SK-N-SH (cell line): ENCODE data around the gene ASCC3. TPM values are rescaled to one million over a fixed set of nuclear protein-coding genes. Genes with fewer than 3 reads are reported as not detected.
A peak's percentile ranks its signal among the peaks of the same experiment; 100 is the strongest.

ENCODE experiments used
- CTCF ChIA-PET: fragments of 300-600, 350-600 bp; formaldehyde crosslinking; extraction: SDS; loops from one replicate; lab custom pipeline; 2021; lab: Yijun Ruan, JAX
- POLR2A ChIA-PET: fragments of 350-600 bp; sonication (Branson Sonifier 250); formaldehyde crosslinking; extraction: SDS; loops from one replicate; lab custom pipeline; 2020; ENCODE audit warnings: antibody characterized with exemption, inconsistent platforms; lab: Yijun Ruan, JAX
- DNase-seq: peaks from one replicate; pipeline ENCODE4 v3.0.0; 2012
- H2AFZ ChIP-seq: fragments of 200-600 bp; sonication (generic); 2 replicates; pipeline ENCODE4 v1.8.1; 2016; ENCODE audit warnings: antibody characterized with exemption, mild to moderate bottlenecking, low read depth
- H3F3A ChIP-seq: fragments of 200-600 bp; sonication (generic); replicated peaks from 2 replicates; pipeline ENCODE3; 2016; ENCODE audit warnings: antibody characterized with exemption, mild to moderate bottlenecking; ENCODE audit not compliant: insufficient read depth
- H3K27ac ChIP-seq, 2 experiments: fragments of 200-500 bp in 1 of 2; fragments of 200-600 bp in 1 of 2; sonication (Bioruptor generic) in 1 of 2; sonication (generic), shearing (Covaris generic) in 1 of 2; 2 replicates each; pipeline versions ENCODE4 v1.5.1 to v1.6.1; 2014 to 2016; ENCODE audit warnings: low read depth in 2 of 2, inconsistent platforms in 1 of 2, low read length in 1 of 2, mild to moderate bottlenecking in 1 of 2, mixed read lengths in 1 of 2
- H3K27me3 ChIP-seq: fragments of 200-600 bp; sonication (generic), shearing (Covaris generic); 2 replicates; pipeline ENCODE4 v1.6.1; 2016; ENCODE audit warnings: mixed run types; ENCODE audit not compliant: insufficient read depth
- H3K36me3 ChIP-seq, 2 experiments: fragments of 200-500 bp in 1 of 2; fragments of 200-600 bp in 1 of 2; sonication (Bioruptor generic) in 1 of 2; sonication (generic) in 1 of 2; replicated peaks in 1 of 2; 2 replicates each; pipeline versions ENCODE3 to v1.5.1; 2014 to 2016; ENCODE audit warnings: low read length in 1 of 2, mild to moderate bottlenecking in 1 of 2; ENCODE audit not compliant: insufficient read depth in 2 of 2, control insufficient read depth in 1 of 2
- H3K4me1 ChIP-seq, 2 experiments: fragments of 200-500 bp in 1 of 2; fragments of 200-600 bp in 1 of 2; sonication (Bioruptor generic) in 1 of 2; sonication (generic), shearing (Covaris generic) in 1 of 2; 2 replicates each; pipeline versions ENCODE4 v1.5.1 to v1.6.1; 2014 to 2016; ENCODE audit warnings: low read depth in 1 of 2, low read length in 1 of 2, mixed run types in 1 of 2; ENCODE audit not compliant: insufficient read depth in 2 of 2, control insufficient read depth in 1 of 2
- H3K4me2 ChIP-seq: fragments of 200-600 bp; sonication (generic), shearing (Covaris generic); 2 replicates; pipeline ENCODE4 v1.6.1; 2017; ENCODE audit warnings: mixed run types
- H3K4me3 ChIP-seq, 2 experiments: fragments of 200-500 bp in 1 of 2; fragments of 200-600 bp in 1 of 2; sonication (Bioruptor generic) in 1 of 2; sonication (generic), shearing (Covaris generic) in 1 of 2; 2 replicates each; pipeline versions ENCODE4 v1.5.1 to v1.8.1; 2014 to 2016; ENCODE audit warnings: low read depth in 2 of 2, inconsistent platforms in 1 of 2, low read length in 1 of 2, mild to moderate bottlenecking in 1 of 2, mixed read lengths in 1 of 2, moderate library complexity in 1 of 2
- H3K79me2 ChIP-seq: fragments of 200-600 bp; sonication (generic); 2 replicates; pipeline ENCODE4 v1.8.1; 2017; ENCODE audit warnings: mild to moderate bottlenecking; ENCODE audit not compliant: insufficient read depth
- H3K9ac ChIP-seq: fragments of 200-600 bp; sonication (generic); 2 replicates; pipeline ENCODE4 v1.6.1; 2017; ENCODE audit warnings: mixed run types
- H3K9me2 ChIP-seq: fragments of 200-600 bp; sonication (generic); 2 replicates; pipeline ENCODE4 v1.6.1; 2017; ENCODE audit warnings: mixed run types
- H3K9me3 ChIP-seq: fragments of 200-600 bp; sonication (generic); 2 replicates; pipeline ENCODE4 v1.6.1; 2017; ENCODE audit warnings: mixed run types, mild to moderate bottlenecking, moderate library complexity
- H4K20me1 ChIP-seq: fragments of 200-600 bp; sonication (generic); 2 replicates; pipeline ENCODE4 v1.6.1; 2017; ENCODE audit warnings: mild to moderate bottlenecking, mixed run types; ENCODE audit not compliant: insufficient read depth
- EZH2phosphoT487 ChIP-seq: fragments of 200-600 bp; sonication (generic); IDR thresholded peaks from 2 replicates; pipeline ENCODE4 v1.6.1; 2017; ENCODE audit warnings: low read depth, mixed run types, mild to moderate bottlenecking, antibody characterized with exemption, moderate library complexity, borderline replicate concordance
- FOSL2 ChIP-seq: IDR thresholded peaks from 2 replicates; pipeline ENCODE4 v1.4.0; 2012; ENCODE audit warnings: low read depth, mild to moderate bottlenecking, moderate library complexity, borderline replicate concordance
- GABPA ChIP-seq: IDR thresholded peaks from 2 replicates; pipeline ENCODE4 v1.4.0; 2012; ENCODE audit warnings: low read depth, mild to moderate bottlenecking
- GATA2 ChIP-seq: sonication (generic); formaldehyde crosslinking; IDR thresholded peaks from 2 replicates; pipeline ENCODE4 v1.5.0; 2020; ENCODE audit warnings: mild to moderate bottlenecking, missing genetic modification reagents
- JUND ChIP-seq: IDR thresholded peaks from 2 replicates; pipeline ENCODE4 v1.4.0; 2012
- MEF2A ChIP-seq: IDR thresholded peaks from 2 replicates; pipeline ENCODE4 v1.4.0; 2012; ENCODE audit warnings: low read depth, borderline replicate concordance
- MXI1 ChIP-seq: IDR thresholded peaks from 2 replicates; pipeline ENCODE4 v1.6.1; 2012; ENCODE audit warnings: mild to moderate bottlenecking, low read depth, low read length, improper control_type of control experiment
- POLR2AphosphoS5 ChIP-seq: IDR thresholded peaks from 2 replicates; pipeline ENCODE4 v1.6.1; 2012; ENCODE audit warnings: low read depth, low read length
- RAD21 ChIP-seq: IDR thresholded peaks from 2 replicates; pipeline ENCODE4 v1.6.1; 2012; ENCODE audit warnings: mild to moderate bottlenecking, low read length
- TAF1 ChIP-seq: IDR thresholded peaks from 2 replicates; pipeline ENCODE4 v1.6.1; 2012; ENCODE audit warnings: low read depth, mild to moderate bottlenecking, low read length, moderate library complexity, borderline replicate concordance
- WGBS: methylation state at CpG from one replicate; pipeline ENCODE4 v1.1.6; 2017; ENCODE audit warnings: low lambda C conversion rate; 5-methylcytosine and 5-hydroxymethylcytosine counted together
- polyA plus RNA-seq, 3 experiments: library from polyadenylated mRNA; depleted of rRNA; stranded (reverse); fragments of >200 nt; gene quantifications; 2 replicates each; pipeline ENCODE4 v1.2.3, GENCODE V29; 2012
- TF ChIP-seq, protein P1 (sequence below): fragments of 200-600 bp; sonication (generic); IDR thresholded peaks from 2 replicates; pipeline ENCODE4 v1.6.1; 2017; ENCODE audit warnings: antibody characterized with exemption, mild to moderate bottlenecking, moderate library complexity
- TF ChIP-seq, protein P2 (sequence below): IDR thresholded peaks from 2 replicates; pipeline ENCODE4 v1.6.1; 2012; ENCODE audit warnings: mild to moderate bottlenecking, low read depth, low read length, moderate library complexity
- TF ChIP-seq, protein P3 (sequence below): IDR thresholded peaks from 2 replicates; pipeline ENCODE4 v1.4.0; 2012; ENCODE audit warnings: low read depth, borderline replicate concordance
- TF ChIP-seq, protein P4 (sequence below): fragments of 150-350 bp; IDR thresholded peaks from 2 replicates; pipeline ENCODE4 v1.6.1; 2016; ENCODE audit warnings: mild to moderate bottlenecking, low read depth, low read length
- TF ChIP-seq, protein P5 (sequence below): IDR thresholded peaks from 2 replicates; pipeline ENCODE4; 2012

Gene ASCC3
- polyA plus RNA-seq, 1 of the 3 experiments (the other 2 are of a cell fraction): 17.9 TPM

DNA sequence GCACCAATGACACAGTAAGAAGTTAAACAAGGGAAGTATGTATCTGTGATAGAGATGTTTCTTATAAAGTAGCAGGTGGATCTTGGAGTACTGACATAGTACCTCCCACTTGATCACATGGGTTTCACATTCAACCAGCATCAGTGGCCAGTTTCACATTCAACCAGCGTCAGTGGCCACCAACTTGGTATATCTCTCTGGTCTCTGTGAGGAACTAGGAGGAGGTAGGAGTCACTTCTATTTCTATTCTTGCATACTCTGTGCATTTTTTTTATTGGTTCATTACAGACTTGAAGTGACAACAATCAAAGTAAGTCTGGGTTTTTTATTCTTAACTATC is 216.1 kb downstream of the ASCC3 start:
- Histone ChIP-seq H3K9me2 (no peaks in the 10 kb centered on the region), H2AFZ (no peak overlapping the region), H3K79me2 (no peaks in the 10 kb centered on the region), H3K27me3 (no peaks in the 10 kb centered on the region), H4K20me1 (no peaks in the 10 kb centered on the region), H3K9me3 (no peaks in the 10 kb centered on the region), H3K27ac (0 out of 4 replicates have a peak overlapping the region, but pooled peaks of 1 of the 2 experiments have one; percentile 5), H3K4me3 (no peak overlapping the region), H3F3A (peaks cover 8% of the 10 kb centered on the region), H3K36me3 (peaks cover 3 to 7% of the 10 kb centered on the region in 2 experiments), H3K4me1 (peaks cover 0 to 12% of the 10 kb centered on the region in 2 experiments; a peak in 1 of 4 replicates), H3K4me2 (no peak overlapping the region), H3K9ac (no peak overlapping the region)
- CTCF ChIA-PET: interaction anchor here (0.8 to 2.2 kb wide), 14 partner anchors 13 to 663 kb away, joined by 3 to 22 read pairs (median 6); no protein-coding TSS in a partner anchor
- WGBS: 5% methylated on average over 1 of the region's 1 CpG
- POLR2A ChIA-PET: no interaction called here
- TF ChIP-seq, protein P1, sequence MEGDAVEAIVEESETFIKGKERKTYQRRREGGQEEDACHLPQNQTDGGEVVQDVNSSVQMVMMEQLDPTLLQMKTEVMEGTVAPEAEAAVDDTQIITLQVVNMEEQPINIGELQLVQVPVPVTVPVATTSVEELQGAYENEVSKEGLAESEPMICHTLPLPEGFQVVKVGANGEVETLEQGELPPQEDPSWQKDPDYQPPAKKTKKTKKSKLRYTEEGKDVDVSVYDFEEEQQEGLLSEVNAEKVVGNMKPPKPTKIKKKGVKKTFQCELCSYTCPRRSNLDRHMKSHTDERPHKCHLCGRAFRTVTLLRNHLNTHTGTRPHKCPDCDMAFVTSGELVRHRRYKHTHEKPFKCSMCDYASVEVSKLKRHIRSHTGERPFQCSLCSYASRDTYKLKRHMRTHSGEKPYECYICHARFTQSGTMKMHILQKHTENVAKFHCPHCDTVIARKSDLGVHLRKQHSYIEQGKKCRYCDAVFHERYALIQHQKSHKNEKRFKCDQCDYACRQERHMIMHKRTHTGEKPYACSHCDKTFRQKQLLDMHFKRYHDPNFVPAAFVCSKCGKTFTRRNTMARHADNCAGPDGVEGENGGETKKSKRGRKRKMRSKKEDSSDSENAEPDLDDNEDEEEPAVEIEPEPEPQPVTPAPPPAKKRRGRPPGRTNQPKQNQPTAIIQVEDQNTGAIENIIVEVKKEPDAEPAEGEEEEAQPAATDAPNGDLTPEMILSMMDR: no peak
- TF ChIP-seq MEF2A (no peak), GABPA (no peak), TAF1 (no peak), FOSL2 (no peak), GATA2 (CRISPR knock-in tag) (no peak), MXI1 (no peak), JUND (no peak), RAD21 (no peak), POLR2AphosphoS5 (no peak), EZH2phosphoT487 (no peak)
- TF ChIP-seq, protein P2, sequence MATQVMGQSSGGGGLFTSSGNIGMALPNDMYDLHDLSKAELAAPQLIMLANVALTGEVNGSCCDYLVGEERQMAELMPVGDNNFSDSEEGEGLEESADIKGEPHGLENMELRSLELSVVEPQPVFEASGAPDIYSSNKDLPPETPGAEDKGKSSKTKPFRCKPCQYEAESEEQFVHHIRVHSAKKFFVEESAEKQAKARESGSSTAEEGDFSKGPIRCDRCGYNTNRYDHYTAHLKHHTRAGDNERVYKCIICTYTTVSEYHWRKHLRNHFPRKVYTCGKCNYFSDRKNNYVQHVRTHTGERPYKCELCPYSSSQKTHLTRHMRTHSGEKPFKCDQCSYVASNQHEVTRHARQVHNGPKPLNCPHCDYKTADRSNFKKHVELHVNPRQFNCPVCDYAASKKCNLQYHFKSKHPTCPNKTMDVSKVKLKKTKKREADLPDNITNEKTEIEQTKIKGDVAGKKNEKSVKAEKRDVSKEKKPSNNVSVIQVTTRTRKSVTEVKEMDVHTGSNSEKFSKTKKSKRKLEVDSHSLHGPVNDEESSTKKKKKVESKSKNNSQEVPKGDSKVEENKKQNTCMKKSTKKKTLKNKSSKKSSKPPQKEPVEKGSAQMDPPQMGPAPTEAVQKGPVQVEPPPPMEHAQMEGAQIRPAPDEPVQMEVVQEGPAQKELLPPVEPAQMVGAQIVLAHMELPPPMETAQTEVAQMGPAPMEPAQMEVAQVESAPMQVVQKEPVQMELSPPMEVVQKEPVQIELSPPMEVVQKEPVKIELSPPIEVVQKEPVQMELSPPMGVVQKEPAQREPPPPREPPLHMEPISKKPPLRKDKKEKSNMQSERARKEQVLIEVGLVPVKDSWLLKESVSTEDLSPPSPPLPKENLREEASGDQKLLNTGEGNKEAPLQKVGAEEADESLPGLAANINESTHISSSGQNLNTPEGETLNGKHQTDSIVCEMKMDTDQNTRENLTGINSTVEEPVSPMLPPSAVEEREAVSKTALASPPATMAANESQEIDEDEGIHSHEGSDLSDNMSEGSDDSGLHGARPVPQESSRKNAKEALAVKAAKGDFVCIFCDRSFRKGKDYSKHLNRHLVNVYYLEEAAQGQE: no peak
- TF ChIP-seq, protein P3, sequence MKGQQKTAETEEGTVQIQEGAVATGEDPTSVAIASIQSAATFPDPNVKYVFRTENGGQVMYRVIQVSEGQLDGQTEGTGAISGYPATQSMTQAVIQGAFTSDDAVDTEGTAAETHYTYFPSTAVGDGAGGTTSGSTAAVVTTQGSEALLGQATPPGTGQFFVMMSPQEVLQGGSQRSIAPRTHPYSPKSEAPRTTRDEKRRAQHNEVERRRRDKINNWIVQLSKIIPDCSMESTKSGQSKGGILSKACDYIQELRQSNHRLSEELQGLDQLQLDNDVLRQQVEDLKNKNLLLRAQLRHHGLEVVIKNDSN: no peak
- TF ChIP-seq, protein P4, sequence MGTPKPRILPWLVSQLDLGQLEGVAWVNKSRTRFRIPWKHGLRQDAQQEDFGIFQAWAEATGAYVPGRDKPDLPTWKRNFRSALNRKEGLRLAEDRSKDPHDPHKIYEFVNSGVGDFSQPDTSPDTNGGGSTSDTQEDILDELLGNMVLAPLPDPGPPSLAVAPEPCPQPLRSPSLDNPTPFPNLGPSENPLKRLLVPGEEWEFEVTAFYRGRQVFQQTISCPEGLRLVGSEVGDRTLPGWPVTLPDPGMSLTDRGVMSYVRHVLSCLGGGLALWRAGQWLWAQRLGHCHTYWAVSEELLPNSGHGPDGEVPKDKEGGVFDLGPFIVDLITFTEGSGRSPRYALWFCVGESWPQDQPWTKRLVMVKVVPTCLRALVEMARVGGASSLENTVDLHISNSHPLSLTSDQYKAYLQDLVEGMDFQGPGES: no peak
- TF ChIP-seq, protein P5, sequence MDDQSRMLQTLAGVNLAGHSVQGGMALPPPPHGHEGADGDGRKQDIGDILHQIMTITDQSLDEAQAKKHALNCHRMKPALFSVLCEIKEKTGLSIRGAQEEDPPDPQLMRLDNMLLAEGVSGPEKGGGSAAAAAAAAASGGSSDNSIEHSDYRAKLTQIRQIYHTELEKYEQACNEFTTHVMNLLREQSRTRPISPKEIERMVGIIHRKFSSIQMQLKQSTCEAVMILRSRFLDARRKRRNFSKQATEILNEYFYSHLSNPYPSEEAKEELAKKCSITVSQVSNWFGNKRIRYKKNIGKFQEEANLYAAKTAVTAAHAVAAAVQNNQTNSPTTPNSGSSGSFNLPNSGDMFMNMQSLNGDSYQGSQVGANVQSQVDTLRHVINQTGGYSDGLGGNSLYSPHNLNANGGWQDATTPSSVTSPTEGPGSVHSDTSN: no peak
- DNase-seq: no peak
